Measurements from ENCODE around the gene SCN4B. TPM values are rescaled to one million over a fixed set of nuclear protein-coding genes. Genes with fewer than 3 reads are reported as not detected.

SCN4B gene
- polyA plus RNA-seq, 1 donor (not counting 4 experiments of a cell fraction or from before 2014, with no cell fraction given), result 7.7 TPM

GRCh38 chr11:118171269-118172062, 18.8 kb upstream of the SCN4B start:
- Histone ChIP-seq H3K4me1 (ENCODE audit: control insufficient read depth, extremely low read depth, insufficient read depth, low read length) (peaks cover 23% of the 10 kb centered on the region), H3K27ac (ENCODE audit: control insufficient read depth, insufficient read depth, low read length) (no peak overlapping the region), H3K4me3 (ENCODE audit: control insufficient read depth in 2 of 3, extremely low read depth in 1 of 3, insufficient read depth in 2 of 3, low read depth in 1 of 3, low read length in 3 of 3) (no peak overlapping the region), H2AFZ (ENCODE audit: control insufficient read depth, low read length) (peak overlapping the region; percentile 38), H3K9me3 (ENCODE audit: control insufficient read depth, low read depth, low read length) (no peaks in the 10 kb centered on the region), H4K20me1 (ENCODE audit: control insufficient read depth, extremely low read depth, insufficient read depth, low read length) (no peaks in the 10 kb centered on the region), H3K4me2 (ENCODE audit: control insufficient read depth, extremely low read depth, insufficient read depth, low read depth, low read length) (no peak overlapping the region), H3K9ac (ENCODE audit: control insufficient read depth, extremely low read depth, insufficient read depth, low read length) (no peak overlapping the region), H3K27me3 (ENCODE audit: control insufficient read depth, extremely low read depth, insufficient read depth, low read length) (no peaks in the 10 kb centered on the region), H3K9me1 (ENCODE audit: control insufficient read depth, extremely low read depth, insufficient read depth, low read length) (peaks cover 5% of the 10 kb centered on the region), H3K79me2 (ENCODE audit: control insufficient read depth, insufficient read depth, low read length) (no peaks in the 10 kb centered on the region), H3K36me3 (ENCODE audit: control insufficient read depth in 2 of 2, extremely low read depth in 1 of 2, insufficient read depth in 2 of 2, low read length in 2 of 2) (no peaks in the 10 kb centered on the region)
- DNase-seq (ENCODE audit: low read depth, low spot score) (no peak), FAIRE-seq (peak; percentile 90)
- TF ChIP-seq CTCF (optimal IDR thresholded peaks at IDR 0.05 in 1 of 3, IDR thresholded peaks at IDR 0.05 in 1 of 3, conservative IDR thresholded peaks at IDR 0.05 in 1 of 3; ENCODE audit: extremely low read depth in 1 of 3, insufficient read depth in 2 of 3, low read length in 3 of 3) (peak; percentile 83 to 95 (median 93)), EZH2 (IDR thresholded peaks at IDR 0.05; ENCODE audit: low read length) (no peak)
- dilution Hi-C loops (cut with MboI; ENCODE audit: extremely low pct_ligation_motif_present, low sequenced_read_pairs), result no loop called here

DNA sequence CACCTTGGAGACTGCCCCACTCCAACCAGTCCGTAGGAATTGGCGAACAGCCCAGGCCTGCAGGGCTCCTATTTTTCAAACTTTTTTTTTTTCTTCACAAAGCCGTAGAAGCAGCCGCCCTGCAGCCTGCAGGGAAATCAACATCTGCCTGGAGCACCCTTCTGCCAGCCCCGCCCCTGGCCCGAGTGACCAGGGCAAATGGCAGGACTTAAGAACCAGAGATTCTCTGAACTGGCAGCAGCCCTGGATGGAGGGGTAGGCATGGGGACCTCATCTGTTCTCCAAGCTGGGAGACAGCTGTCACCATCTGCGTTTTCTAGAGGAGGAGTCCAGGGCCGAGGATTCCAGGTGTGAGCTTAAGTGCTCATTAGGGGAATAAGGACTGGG, 18.3 kb upstream of the SCN4B start:
- no peak for DNase-seq (ENCODE audit: low read depth, low spot score)
- dilution Hi-C loops (cut with MboI; ENCODE audit: extremely low pct_ligation_motif_present, low sequenced_read_pairs), result no loop called here
- H3K27me3 ChIP-seq (ENCODE audit: control insufficient read depth, extremely low read depth, insufficient read depth, low read length), result no peaks in the 10 kb centered on the region

More for the DNA sequence above, 18.3 kb upstream of the SCN4B start:
- H3K9ac ChIP-seq (ENCODE audit: control insufficient read depth, extremely low read depth, insufficient read depth, low read length), result no peak overlapping the region
- H3K4me3 ChIP-seq (ENCODE audit: control insufficient read depth in 2 of 3, extremely low read depth in 1 of 3, insufficient read depth in 2 of 3, low read depth in 1 of 3, low read length in 3 of 3), result no peak overlapping the region
- H3K9me3 ChIP-seq (ENCODE audit: control insufficient read depth, low read depth, low read length), result no peaks in the 10 kb centered on the region
- no peaks in the 10 kb centered on the region for H3K36me3 ChIP-seq (ENCODE audit: control insufficient read depth in 2 of 2, extremely low read depth in 1 of 2, insufficient read depth in 2 of 2, low read length in 2 of 2)
- no peaks in the 10 kb centered on the region for H3K79me2 ChIP-seq (ENCODE audit: control insufficient read depth, insufficient read depth, low read length)
- no peaks in the 10 kb centered on the region for H4K20me1 ChIP-seq (ENCODE audit: control insufficient read depth, extremely low read depth, insufficient read depth, low read length)
- no peak for FAIRE-seq
- no peak overlapping the region for H2AFZ ChIP-seq (ENCODE audit: control insufficient read depth, low read length)
- no peak overlapping the region for H3K4me2 ChIP-seq (ENCODE audit: control insufficient read depth, extremely low read depth, insufficient read depth, low read depth, low read length)
- peaks cover 5% of the 10 kb centered on the region for H3K9me1 ChIP-seq (ENCODE audit: control insufficient read depth, extremely low read depth, insufficient read depth, low read length)
- H3K4me1 ChIP-seq (ENCODE audit: control insufficient read depth, extremely low read depth, insufficient read depth, low read length), result peaks cover 24% of the 10 kb centered on the region
- TF ChIP-seq EZH2 (IDR thresholded peaks at IDR 0.05; ENCODE audit: low read length) (no peak), CTCF (optimal IDR thresholded peaks at IDR 0.05 in 1 of 3, IDR thresholded peaks at IDR 0.05 in 1 of 3, conservative IDR thresholded peaks at IDR 0.05 in 1 of 3; ENCODE audit: extremely low read depth in 1 of 3, insufficient read depth in 2 of 3, low read length in 3 of 3) (no peak)
- no peak overlapping the region for H3K27ac ChIP-seq (ENCODE audit: control insufficient read depth, insufficient read depth, low read length)
